Measurements from ENCODE around the gene PRCD.
A peak's percentile ranks its signal among the peaks of the same experiment; 100 is the strongest.

The PRCD gene

GRCh38 chr17:76586741-76587487 lies 47.1 kb downstream of the PRCD start:
- DNase-seq (ENCODE audit: low read depth) = no peak
- H3K4me3 ChIP-seq (replicated peaks; ENCODE audit: low read depth, low read length) = no peak overlapping the region
- TF ChIP-seq, protein P1, sequence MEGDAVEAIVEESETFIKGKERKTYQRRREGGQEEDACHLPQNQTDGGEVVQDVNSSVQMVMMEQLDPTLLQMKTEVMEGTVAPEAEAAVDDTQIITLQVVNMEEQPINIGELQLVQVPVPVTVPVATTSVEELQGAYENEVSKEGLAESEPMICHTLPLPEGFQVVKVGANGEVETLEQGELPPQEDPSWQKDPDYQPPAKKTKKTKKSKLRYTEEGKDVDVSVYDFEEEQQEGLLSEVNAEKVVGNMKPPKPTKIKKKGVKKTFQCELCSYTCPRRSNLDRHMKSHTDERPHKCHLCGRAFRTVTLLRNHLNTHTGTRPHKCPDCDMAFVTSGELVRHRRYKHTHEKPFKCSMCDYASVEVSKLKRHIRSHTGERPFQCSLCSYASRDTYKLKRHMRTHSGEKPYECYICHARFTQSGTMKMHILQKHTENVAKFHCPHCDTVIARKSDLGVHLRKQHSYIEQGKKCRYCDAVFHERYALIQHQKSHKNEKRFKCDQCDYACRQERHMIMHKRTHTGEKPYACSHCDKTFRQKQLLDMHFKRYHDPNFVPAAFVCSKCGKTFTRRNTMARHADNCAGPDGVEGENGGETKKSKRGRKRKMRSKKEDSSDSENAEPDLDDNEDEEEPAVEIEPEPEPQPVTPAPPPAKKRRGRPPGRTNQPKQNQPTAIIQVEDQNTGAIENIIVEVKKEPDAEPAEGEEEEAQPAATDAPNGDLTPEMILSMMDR (IDR thresholded peaks at IDR 0.05; ENCODE audit: low read length, missing control alignments) = no peak

GRCh38 chr17:76588182-76588581 lies 48.3 kb downstream of the PRCD start:
- no peak for DNase-seq (ENCODE audit: low read depth)
- H3K4me3 ChIP-seq (replicated peaks; ENCODE audit: low read depth, low read length) = no peak overlapping the region
- TF ChIP-seq, protein P1 (IDR thresholded peaks at IDR 0.05; ENCODE audit: low read length, missing control alignments) = no peak

DNA sequence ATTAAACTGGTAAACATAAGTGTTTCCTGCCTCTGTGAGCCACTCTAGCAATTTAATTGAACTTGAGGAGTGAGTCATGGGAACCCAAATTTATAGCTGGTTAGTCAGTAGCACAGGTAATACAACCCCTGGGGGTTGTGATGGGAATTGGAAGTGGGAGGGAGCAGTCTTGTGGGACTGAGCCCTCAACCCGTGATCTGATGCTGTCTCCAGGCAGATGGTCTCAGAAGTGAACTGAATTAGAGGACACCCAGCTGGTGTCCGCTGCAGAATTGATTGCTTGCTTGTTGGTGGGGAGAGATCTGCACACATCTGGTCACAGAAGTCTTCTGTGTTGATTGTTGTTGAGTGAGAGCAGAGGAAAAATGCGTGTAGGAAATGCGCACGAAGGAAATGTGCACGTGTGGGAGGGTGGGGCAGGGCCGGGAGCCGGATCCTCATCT lies 53.6 kb downstream of the PRCD start:
- TF ChIP-seq, protein P1 (IDR thresholded peaks at IDR 0.05; ENCODE audit: low read length, missing control alignments) = no peak
- DNase-seq (ENCODE audit: low read depth) = peak; percentile 42
- H3K4me3 ChIP-seq (replicated peaks; ENCODE audit: low read depth, low read length) = no peak overlapping the region

DNA sequence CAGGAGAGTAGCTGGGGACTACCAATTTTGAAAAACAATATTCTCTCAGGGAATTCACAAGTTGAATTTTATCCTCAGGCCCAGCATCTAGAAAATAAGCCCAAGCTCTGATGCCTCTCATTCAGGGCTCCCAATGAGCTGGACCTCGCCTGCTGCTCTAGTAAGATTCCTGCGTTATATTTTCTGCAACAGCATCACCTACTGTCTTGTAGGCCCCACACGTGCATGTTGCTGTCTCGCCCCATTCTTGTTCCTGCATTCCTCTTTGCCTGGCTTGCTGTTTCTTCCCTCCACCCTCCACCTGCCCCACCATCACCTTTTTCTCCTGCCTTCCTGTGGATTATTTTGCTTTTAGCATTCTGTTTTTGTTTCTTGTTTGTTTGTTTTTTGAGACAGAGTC lies 54.1 kb downstream of the PRCD start:
- no peak for DNase-seq (ENCODE audit: low read depth)
- TF ChIP-seq, protein P1 (IDR thresholded peaks at IDR 0.05; ENCODE audit: low read length, missing control alignments) = no peak
- no peak overlapping the region for H3K4me3 ChIP-seq (replicated peaks; ENCODE audit: low read depth, low read length)

DNA sequence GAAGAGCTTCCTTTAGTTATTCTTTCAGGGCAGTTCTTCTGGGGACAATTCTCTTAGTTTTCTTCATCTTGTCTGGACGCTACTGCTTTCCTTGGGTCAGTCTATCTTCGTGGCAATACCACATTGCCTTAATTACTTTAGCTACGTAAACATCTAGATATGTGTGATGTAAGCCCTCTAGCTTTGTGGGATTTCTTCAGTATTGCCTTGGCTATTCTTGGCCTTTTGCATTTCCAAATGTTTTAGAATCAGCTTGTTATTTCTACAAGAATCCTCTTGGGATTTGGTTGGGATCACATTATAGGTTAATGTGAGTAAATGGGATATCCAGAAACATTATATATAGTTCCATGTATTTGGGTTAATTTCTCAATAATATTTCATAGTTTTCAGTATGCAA lies 54.8 kb downstream of the PRCD start:
- DNase-seq (ENCODE audit: low read depth) = no peak
- TF ChIP-seq, protein P1 (IDR thresholded peaks at IDR 0.05; ENCODE audit: low read length, missing control alignments) = no peak

More for the DNA sequence above, 54.8 kb downstream of the PRCD start:
- no peak overlapping the region for H3K4me3 ChIP-seq (replicated peaks; ENCODE audit: low read depth, low read length)

Data from fibroblast of pulmonary artery (primary cell).